IPS DF 4.7 (cell line): ENCODE measurements around the gene FBXL4.
"Not testable (repeated sequence)": the region's sequence is repeated elsewhere in the genome, so short reads cannot be mapped to it uniquely, and the experiment has no call there.

ENCODE experiments used
- DNase-seq: peaks from one replicate; pipeline ENCODE4 v3.0.0-alpha.2; 2013; ENCODE audit warnings: low spot score; ENCODE audit errors: extremely low read depth

Gene FBXL4

DNA sequence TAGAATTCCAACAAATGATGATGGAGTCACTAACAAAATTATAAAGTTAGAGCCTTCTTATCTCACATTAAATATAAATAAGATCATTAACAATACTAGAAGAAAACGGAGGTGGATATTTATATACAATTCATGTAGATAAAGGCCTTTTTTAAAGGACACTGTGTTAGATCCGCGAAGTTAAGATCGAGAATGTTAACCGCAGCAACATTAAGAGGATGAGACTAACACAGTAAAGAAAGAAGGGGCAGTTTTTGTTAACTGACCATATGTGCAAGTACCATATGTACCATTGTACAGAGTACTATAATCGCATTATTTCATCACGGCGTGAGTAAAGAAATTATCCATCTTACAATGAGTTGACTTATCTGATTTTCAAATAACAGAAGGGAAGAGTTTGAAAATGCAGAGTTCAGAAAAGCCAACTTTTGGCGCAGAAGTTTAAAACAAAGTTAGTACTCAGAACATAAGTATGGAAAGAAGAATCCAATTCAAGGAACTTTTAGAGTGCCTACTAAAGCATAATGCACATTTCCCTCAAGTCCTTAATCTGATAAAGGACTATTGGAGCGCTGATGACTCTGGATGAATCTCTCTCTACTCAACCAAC, 1.4 kb downstream of the FBXL4 start:
- DNase-seq = no peak

DNA sequence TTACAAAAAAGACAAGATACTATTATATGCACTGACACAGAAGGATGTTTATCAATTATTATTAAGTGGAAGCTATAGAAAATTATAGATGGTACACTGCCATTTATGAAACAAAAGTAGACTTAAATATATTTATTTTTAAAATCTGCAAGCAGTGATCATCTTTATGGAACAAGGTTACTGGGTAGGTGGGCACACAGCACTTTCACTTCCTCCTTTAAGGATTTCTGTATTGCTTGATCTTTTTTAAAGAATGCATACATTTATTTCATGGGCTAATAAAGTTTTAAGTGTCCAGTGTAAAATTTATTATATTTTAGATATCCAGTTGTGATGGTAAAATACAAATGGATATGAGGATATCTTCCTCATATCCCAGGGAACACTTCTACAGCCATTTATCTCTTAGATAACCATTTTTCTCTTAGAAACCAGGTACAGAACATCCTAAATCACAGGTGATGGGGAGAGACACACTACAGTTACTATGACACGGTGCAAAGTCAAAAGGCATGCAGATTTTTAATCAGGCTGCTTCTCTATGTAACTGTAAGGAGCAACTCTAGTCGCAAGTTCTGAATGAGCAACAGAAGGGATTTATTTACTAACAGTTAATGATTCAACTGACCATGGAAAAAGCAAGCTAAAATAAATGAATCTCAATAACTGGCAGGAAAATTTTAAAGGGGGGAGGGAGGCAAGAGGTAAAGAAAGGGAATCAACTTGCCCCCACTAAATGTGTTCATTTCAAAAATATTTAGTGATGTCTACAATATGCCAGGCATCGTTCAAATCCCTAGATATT, 2.2 kb downstream of the FBXL4 start:
- no peak for DNase-seq

DNA sequence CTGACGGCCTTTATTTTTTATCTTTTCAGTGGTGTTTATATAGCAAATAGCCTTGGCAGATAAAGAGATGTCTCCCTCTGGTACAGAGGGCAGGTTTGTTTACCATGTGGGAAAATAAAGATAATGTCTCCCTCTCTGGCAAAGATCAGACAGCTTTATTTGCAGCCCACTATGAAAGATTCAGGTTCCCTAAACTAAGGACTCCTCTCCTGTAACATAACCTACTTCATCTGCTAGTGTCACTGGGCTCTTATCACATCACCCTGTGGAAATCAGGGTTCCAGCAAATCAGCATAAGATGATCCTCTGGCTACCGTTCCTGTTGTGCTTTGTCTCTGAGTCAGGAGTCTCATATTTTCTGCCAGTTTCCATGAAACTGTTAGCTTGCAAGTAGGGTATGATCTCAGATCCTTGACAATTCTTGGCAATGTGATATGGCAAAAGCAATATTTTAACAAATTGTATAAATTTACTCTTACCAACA, 3.1 kb downstream of the FBXL4 start:
- no peak for DNase-seq

DNA sequence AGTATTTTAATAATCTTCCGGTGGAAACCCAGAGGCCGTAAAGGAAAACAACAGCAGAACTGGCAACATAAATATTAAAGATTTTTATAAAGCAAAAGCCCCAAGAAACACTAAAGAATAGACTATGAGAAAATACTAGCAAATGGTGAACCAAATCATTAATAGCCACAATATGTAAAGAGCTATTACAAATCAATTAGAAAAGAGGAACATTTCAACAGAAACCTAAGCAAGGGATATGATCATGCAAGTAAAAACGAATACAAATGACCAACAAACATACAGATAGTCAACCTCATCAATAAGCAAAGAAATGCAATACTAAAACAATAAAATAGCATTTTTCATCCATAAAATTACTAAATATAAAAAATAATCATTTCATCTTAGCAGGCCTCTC, 3.6 kb downstream of the FBXL4 start:
- no peak for DNase-seq

DNA sequence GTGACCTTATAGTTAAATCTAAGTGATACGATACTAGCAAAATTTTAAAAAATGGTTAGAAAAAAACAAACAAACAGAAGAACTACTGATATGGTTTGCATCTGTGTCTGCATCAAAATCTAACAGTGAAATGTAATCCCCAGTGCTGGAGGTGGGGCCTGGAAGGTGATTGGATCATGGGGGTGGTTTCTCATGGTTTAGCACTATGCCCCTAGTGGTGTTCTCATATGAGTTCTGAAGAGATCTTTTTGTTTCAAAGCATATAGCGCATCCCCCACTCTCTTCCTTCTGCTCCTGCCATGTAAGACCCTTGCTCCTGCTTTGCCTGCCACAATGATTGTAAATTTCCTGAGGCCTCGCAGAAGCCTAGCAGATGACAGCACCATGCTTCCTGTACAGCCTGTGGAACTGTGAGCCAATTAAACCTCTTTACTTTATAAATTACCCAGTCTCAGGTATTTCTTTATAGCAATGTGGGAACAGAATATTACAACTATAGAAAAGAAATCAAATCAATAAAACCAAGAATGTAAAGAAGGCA, 5.4 kb downstream of the FBXL4 start:
- DNase-seq = no peak

DNA sequence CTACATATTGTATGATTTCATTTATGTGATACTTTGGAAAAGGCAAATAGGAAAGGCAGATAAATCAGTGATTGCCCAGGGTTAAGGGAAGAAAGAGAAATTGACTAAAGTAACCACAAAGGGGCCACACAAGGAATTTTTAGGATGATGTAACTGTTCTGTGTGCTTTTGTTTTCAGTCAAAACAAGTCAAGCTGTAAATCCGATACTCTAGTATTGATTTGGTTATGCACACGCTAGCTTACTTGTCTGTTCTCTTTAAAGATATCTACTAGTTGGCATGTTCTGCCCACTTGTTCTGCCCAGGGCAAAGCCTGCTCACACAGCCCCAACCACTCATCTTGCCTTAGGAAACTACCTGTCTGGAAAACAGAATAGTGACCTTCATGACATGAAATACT, 6.4 kb downstream of the FBXL4 start:
- DNase-seq = no peak

DNA sequence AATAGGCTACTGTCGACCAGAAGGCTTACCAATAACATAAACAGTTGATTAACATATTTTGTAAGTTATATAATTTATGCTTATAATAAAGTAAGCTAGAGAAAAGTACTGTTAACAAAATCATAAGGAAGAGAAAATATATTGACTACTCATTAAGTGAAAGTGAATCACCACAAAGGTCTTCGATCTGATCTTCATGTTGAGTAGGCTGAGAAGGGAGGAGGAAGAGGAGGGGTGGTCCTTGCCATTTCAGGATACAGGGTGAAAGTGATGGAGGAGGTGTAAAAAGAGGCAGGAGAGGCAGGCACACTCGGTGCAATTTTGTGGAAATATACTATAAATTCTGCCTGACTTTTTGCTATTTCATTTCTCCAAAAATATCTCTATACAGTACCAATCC, 10.4 kb downstream of the FBXL4 start:
- no peak for DNase-seq

DNA sequence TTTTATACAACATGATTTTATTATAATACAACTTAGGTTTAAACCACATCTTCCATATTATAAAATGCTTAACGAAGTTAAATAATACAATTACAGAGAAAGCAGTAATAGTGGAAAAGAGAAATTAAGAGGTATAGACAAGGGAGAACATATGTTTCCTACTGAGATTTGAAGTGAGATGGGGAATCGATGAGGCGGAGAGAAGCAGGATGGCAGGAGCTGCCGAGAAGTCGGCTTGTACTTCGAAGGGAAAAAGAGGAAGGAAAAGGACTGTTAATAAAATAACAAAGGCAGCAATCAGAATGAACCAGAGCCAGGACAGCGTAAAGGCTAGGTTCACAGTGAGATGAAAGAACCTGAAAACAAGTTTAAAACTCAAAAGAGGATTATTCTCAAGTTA, 15.4 kb downstream of the FBXL4 start:
- DNase-seq = no peak

DNA sequence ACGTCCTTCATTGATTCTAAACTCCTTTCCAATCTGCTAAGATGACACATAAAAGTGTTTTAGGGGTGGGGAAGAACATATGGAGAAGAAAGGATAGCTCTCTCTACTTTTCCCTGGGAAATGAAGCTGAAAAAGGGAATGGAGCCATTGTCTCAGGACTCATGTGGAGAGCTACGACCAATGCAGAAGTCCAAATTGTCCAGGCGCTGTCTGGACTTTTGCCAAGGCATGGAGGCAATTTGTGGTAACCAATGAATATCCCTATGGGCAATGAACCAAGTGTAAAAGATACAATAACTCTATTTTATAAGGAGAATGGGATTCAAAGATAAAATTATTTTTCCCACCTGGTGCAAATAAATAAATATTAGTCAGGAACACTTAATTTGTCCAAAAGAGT, 16.1 kb downstream of the FBXL4 start:
- DNase-seq = no peak

DNA sequence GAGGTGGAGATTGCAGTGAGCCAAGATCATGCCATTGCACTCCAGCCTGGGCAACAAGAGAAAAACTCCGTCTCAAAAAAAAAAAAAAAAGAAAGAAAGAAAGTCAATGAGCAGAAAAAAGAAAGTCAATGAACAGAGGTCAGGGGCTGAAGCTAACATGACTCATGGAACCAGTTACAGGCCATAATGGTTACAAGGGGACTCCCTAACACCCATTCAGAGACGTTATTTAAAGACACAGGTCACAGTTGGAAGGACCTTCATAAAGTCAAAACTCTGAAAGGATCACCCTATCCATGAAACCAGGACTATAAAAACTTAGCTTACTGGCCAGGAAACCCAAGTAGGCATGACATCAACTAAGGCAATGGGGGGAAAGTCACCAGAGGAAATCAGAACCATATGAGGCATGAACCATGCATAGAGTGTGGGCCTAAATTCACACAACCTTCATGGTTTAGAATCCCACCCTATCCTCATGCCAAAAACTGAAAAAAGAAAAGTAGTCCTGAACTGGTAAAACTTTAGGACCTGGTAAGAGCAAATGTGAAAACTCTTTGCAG, 18.2 kb downstream of the FBXL4 start:
- no peak for DNase-seq

DNA sequence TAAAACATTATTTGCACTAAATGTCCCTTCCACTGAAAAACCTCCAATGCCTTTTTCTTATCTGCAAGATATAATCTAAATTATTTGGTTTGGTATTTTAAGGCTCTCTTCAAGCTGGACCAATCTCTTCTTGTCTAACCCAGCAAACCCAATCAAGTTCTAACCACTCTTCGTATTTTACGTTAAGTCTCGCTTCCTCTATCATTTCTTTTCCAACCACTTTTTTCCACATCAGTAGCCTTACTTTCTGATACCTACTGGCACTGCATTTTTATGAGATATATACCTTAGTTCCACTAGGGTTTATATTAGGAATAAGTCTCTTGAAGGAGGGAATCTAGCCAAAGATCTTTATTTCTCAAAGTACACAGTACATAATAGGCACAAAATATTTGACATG, 19.1 kb downstream of the FBXL4 start:
- no peak for DNase-seq

DNA sequence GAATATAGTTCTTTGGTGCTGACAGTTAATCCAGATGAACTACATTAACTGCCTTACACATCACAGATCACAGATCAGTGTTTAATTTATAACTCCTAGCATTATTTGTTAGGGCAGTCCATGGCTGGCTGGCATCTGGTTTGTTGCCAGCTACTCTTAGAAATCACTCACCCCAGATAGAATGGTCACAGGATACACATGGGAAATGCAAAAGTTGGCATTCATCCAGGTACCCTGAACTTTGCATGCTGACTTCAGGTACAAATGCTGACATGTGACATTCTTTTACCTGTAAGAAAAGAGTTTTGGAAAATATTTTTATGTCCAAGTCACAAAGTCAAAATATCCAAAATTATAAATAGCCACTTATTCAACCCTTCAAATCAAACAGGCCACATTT, 20.2 kb downstream of the FBXL4 start:
- no peak for DNase-seq

DNA sequence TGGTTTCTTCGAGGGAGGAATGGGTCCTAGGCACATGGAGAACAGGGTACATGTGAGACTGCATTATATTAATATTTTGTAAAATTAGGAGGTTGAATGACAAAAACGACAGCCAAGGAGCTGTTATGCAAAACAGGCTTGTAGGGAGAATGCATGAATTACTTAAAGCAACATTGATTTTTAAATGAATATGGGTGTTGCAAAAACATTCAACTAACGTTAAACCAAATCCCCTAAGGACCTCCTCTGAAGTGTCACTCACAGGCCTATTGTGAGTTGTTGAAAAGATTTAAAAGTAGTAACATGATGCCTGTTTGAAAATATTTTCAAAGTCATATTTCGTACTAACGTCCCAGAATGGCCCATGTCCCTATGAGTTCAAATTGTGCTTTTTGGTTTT, 21.9 kb downstream of the FBXL4 start:
- no peak for DNase-seq

DNA sequence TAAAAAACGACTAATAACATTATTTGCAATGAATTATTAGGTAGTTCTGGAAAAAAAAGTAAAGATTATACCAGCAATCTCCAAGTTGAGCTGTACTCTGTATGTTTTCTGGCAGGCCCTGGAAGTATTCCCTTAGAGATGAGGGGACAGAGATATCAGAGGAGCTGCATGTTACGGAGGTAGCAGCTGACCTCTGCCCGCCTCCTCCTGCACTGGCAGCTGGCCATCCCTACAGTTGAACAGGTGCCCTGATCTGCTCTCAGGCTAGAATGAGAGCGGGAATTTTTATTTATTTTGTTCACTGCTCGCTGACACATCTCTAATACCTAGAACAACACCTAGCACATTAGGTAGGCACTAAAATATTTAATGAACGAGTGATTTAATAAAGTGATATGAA, 23.1 kb downstream of the FBXL4 start:
- no peak for DNase-seq

DNA sequence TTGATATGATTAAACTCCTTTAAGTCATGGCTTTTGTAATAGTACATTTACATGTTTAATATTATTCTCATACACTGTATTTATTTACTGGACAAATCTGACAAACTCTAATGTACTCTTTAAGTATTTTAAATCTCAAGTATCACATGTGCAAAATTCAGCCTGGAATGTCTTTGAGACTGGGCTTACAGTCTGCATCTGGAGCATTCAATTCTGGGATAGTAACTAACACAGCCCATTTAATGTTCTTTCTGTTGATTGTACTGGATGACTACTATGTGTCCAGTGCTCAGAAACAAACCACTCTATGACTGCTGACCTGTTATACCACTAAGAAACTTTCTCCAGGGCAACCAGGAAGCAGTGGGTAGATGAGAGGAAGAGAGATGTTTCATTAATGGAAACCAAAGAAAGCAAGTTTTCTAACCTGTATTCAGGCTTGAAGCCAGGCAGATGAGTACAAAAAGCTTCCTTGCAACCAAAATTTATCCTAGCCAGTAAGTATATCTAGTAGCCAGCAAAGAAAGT, 26.8 kb downstream of the FBXL4 start:
- no peak for DNase-seq

DNA sequence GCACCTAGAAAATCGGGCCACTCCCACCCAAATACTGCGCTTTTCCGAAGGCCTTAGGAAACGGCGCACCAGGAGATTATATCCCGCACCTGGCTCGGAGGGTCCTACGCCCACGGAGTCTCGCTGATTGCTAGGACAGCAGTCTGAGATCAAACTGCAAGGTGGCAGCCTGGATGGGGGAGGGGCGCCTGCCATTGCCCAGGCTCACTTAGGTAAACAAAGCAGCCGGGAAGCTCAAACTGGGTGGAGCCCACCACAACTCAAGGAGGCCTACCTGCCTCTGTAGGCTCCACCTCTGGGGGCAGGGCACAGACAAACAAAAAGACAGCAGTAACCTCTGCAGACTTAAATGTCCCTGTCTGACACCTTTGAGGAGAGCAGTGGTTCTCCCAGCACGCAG, 36.8 kb downstream of the FBXL4 start:
- not testable (repeated sequence) for DNase-seq

DNA sequence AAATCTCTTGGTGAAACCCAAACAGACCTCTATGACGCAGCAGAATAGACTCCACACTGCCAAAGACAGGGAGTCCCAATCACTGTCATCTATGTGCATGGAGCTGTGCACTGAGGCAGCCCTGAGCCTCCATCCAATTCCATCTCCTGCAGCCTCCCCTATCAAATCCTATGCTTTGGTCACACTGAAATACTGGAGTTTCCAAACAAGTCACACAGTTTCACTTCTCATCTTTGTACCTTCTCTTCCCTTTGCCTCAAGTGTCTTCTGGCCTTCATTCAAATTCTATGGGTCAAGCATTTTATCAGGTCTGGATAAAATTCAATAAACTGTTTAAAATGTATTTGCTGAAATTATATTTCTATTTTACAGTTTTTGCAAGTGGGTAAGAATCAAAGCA, 38.5 kb downstream of the FBXL4 start:
- no peak for DNase-seq

DNA sequence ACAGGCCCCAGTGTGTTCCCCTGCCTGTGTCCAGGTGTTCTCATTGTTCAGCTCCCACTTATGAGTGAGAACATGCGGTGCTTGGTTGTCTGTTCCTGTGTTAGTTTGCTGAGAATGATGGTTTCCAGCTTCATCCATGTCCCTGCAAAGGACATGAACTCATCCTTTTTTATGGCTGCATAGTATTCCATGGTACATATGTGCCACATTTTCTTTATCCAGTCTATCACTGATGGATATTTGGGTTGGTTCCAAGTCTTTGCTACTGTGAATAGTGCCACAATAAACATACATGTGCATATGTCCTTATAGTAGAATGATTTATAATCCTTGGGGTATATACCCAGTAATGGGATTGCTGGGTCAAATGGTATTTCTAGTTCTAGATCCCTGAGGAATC, 41.4 kb downstream of the FBXL4 start:
- not testable (repeated sequence) for DNase-seq

DNA sequence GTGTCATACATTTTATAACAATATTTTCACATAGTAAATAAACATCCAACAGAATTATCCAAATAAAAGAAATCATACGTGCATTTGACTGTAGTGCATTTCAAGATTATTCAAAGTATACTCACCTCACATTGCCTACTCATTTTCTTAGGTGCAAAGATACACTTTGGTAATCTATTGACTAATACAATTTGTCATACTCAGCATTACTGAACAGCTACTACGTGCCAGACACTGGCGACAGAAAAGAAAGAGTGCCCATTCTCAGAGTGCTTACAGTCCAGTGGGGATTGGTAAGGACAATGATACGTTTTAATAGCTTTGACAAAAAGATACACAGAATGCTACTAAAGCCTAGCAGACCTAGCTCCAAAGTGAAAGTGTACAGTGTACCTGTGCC, 42.0 kb downstream of the FBXL4 start:
- no peak for DNase-seq

DNA sequence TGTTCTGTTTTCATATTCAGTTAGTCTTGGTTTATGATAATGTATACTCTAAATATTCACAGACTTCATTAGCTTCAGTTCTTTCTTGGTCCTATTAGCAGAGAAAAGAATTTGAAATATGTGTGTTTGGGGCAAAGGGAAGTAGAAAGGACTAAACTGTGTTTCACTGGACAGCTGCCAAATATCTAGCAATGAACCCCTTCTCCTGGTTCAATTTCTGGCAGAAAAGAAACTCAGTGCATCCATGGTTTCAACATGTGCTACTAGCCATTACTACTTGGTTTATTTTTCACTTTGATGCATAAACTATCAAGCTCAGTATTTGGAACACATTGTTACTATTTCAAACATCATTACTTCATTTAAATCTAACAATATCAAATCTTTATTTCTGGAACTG, 43.6 kb downstream of the FBXL4 start:
- DNase-seq = no peak

DNA sequence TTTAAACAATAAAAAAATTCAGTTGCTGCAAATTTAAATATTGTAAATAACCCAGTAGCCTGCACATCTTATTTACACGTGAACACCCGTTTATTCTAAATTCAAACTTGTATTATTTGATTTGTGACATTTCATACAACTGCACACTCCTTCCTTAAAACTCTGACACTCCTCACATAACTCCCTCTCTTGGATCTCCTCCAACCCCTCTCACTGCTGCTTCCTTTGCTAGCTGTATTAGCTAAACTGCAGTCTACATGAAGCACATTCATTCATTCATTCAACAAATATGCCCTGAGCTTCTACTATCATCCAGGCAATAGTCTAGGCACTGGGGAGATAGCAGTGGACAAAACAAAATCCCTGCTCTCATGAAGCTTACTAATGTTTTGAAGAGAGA, 47.0 kb downstream of the FBXL4 start:
- no peak for DNase-seq

DNA sequence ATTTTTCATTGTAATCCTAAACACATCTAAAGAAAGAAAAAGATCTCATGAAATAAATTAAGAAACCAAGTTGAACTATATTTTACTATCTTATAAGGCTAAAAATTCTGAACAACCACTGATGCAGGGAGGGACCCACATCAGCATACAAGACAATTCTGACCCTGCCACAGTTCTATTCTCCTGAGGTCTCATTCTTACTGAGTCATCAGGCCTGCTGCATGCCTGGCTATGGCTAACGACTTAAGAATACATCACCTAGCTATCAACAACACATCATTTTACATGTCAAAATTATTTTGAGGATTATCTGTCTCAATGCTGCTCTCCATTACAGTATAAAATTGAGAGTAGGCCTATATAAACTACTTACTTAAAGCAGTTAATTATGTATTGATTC, 52.9 kb downstream of the FBXL4 start:
- no peak for DNase-seq
